ENCODE results near the gene RAD52. TPM values are rescaled to one million over a fixed set of nuclear protein-coding genes. Genes with fewer than 3 reads are reported as not detected.

RAD52 gene
- total and polyA plus RNA-seq, 2 experiments from 2014 or later: 6.6 to 13.4 TPM

GRCh38 chr12:906062-906585 is 43.4 kb downstream of the RAD52 start:
- Histone ChIP-seq H3K4me3 (no peak overlapping the region), H3K79me2 (peaks cover 5% of the 10 kb centered on the region), H3K27ac (no peak overlapping the region), H2AFZ (no peak overlapping the region), H3K4me2 (no peak overlapping the region), H3K36me3 (replicated peaks; ENCODE audit: insufficient read depth, low read depth) (no peaks in the 10 kb centered on the region), H3K9me2 (replicated peaks; ENCODE audit: insufficient read depth) (no peaks in the 10 kb centered on the region), H3K9me3 (ENCODE audit: low read depth) (no peaks in the 10 kb centered on the region), H3K27me3 (no peaks in the 10 kb centered on the region), H4K20me1 (ENCODE audit: insufficient read depth, poor library complexity, severe bottlenecking) (no peaks in the 10 kb centered on the region), H3K4me1 (ENCODE audit: insufficient read depth) (no peaks in the 10 kb centered on the region)
- TF ChIP-seq CTCF (IDR thresholded peaks at IDR 0.05; ENCODE audit: poor library complexity) (no peak), EZH2 (IDR thresholded peaks at IDR 0.05; ENCODE audit: borderline replicate concordance) (no peak), EZH2phosphoT487 (IDR thresholded peaks at IDR 0.05; ENCODE audit: low read depth, severe bottlenecking, unreplicated experiment) (no peak)
- no peak for DNase-seq (ENCODE audit: low spot score)
- WGBS (ENCODE audit: low lambda C conversion rate, missing lambda C conversion rate): 92% methylated on average over 10 of the region's 10 CpGs

GRCh38 chr12:905261-906031 is 44.0 kb downstream of the RAD52 start:
- Histone ChIP-seq H2AFZ (no peak overlapping the region), H3K4me2 (no peak overlapping the region), H3K4me3 (no peak overlapping the region), H3K36me3 (replicated peaks; ENCODE audit: insufficient read depth, low read depth) (peaks cover 4% of the 10 kb centered on the region), H3K27me3 (no peaks in the 10 kb centered on the region), H3K9me2 (replicated peaks; ENCODE audit: insufficient read depth) (no peaks in the 10 kb centered on the region), H4K20me1 (ENCODE audit: insufficient read depth, poor library complexity, severe bottlenecking) (no peaks in the 10 kb centered on the region), H3K4me1 (ENCODE audit: insufficient read depth) (no peaks in the 10 kb centered on the region), H3K79me2 (peaks cover 6% of the 10 kb centered on the region), H3K9me3 (ENCODE audit: low read depth) (no peaks in the 10 kb centered on the region), H3K27ac (no peak overlapping the region)
- TF ChIP-seq CTCF (IDR thresholded peaks at IDR 0.05; ENCODE audit: poor library complexity) (no peak), EZH2 (IDR thresholded peaks at IDR 0.05; ENCODE audit: borderline replicate concordance) (no peak)
- 93% methylated on average over 9 of the region's 9 CpGs for WGBS (ENCODE audit: low lambda C conversion rate, missing lambda C conversion rate)
- no peak for DNase-seq (ENCODE audit: low spot score)

- H3K4me2 ChIP-seq: no peak overlapping the region
- no peak overlapping the region for H3K4me3 ChIP-seq
- H3K79me2 ChIP-seq: peaks cover 6% of the 10 kb centered on the region
- TF ChIP-seq CTCF (IDR thresholded peaks at IDR 0.05; ENCODE audit: poor library complexity) (no peak), EZH2phosphoT487 (IDR thresholded peaks at IDR 0.05; ENCODE audit: low read depth, severe bottlenecking, unreplicated experiment) (no peak), EZH2 (IDR thresholded peaks at IDR 0.05; ENCODE audit: borderline replicate concordance) (no peak)
- no peaks in the 10 kb centered on the region for H3K9me3 ChIP-seq (ENCODE audit: low read depth)
- no peaks in the 10 kb centered on the region for H4K20me1 ChIP-seq (ENCODE audit: insufficient read depth, poor library complexity, severe bottlenecking)
- H3K27me3 ChIP-seq: no peaks in the 10 kb centered on the region
- no peak overlapping the region for H3K27ac ChIP-seq
- 89% methylated on average over 5 of the region's 5 CpGs for WGBS (ENCODE audit: low lambda C conversion rate, missing lambda C conversion rate)
- no peak for DNase-seq (ENCODE audit: low spot score)
- no peak overlapping the region for H2AFZ ChIP-seq
- H3K36me3 ChIP-seq (replicated peaks; ENCODE audit: insufficient read depth, low read depth): peaks cover 5% of the 10 kb centered on the region
- no peaks in the 10 kb centered on the region for H3K4me1 ChIP-seq (ENCODE audit: insufficient read depth)
- H3K9me2 ChIP-seq (replicated peaks; ENCODE audit: insufficient read depth): no peaks in the 10 kb centered on the region
These were observed 45.5 kb downstream of the RAD52 start for GRCh38 chr12:904010-904414.

Measured in hepatocyte (in vitro differentiated cells).